Measurements from ENCODE around the gene GTPBP10.
"Not testable (repeated sequence)": the region's sequence is repeated elsewhere in the genome, so short reads cannot be mapped to it uniquely, and the experiment has no call there.

Gene GTPBP10, protein sequence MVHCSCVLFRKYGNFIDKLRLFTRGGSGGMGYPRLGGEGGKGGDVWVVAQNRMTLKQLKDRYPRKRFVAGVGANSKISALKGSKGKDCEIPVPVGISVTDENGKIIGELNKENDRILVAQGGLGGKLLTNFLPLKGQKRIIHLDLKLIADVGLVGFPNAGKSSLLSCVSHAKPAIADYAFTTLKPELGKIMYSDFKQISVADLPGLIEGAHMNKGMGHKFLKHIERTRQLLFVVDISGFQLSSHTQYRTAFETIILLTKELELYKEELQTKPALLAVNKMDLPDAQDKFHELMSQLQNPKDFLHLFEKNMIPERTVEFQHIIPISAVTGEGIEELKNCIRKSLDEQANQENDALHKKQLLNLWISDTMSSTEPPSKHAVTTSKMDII

DNA sequence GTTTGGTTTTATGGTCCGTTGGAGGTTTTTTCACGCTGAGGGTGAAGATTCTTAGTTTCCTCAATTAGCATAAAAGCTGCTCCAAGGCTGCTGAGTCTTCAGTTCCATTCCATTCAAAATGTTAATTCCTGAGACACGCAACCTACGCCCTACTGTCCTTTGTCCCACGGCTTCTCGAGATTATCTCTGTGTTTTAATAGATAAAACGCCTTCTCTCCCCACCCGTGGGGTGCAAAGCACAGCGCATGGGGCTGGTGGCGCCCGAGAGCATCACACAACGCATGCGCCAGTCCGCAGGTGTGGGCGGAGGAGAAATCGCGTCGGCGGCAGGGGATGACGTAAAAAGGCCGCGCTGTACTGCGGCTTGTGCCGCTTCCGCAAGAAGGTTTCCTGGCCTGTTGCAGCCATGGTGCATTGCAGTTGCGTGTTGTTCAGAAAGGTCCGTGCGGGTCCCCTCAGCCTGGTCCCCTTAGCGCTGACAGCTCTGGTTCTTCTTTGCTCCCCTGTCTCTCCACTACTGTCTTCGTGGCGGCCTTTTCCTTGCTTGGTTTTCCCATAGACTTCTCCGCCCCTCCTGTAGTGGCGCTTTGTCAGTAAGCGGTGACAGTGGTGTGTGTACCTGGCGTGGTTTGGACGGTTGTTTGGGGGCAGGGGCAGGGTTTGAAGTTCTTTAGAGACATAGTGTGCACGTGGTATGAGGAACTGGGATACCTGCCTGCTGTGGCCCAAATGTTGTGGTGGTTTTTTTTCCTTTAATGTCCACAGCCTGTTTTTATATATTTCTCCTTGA, at the start of gene GTPBP10:
GTPBP10 (plus strand) TSS at position 381 of the 790 bp plus-strand sequence; CDS start at position 407, 26 bp downstream.
- DNase-seq: peak; percentile 94 to 96

DNA sequence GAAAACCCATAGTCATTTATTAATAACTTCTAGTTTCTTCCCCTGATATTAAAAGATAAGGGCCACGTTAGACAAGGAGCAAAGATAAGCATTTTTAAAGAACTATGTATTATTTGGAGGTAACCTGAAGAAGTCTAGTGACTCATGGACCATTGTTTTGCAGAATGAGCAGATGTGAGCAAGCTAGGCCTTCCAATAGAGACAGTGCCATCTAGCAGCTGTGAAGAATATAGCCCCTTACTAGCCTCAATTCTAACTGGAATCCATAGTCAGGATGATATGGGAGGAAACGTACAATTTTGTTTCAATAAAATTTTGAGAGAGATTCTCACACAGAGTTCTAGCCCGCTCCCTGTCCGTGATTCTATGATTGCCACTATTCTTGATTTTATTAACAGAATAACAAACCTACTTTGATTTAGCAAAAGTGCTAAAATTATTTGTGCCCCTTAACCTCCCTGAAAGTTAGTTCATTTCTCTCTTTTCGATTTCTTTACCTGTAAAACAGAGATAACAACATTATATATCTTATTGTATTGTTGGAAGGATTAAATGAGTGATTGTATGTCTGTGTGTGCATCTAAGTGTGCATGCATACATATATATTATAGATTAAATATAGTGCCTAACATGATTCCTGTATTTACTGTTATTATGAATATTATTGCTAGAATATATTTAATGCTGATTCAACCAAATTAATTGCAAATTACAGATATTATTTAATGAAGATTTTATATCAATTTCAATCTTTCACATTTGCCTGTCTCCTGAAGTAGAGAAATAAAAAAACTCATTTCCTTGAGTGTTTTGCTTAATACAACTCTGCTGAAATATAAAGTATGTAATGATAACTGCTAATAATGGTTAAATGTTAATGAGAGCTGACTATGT, 48.1 kb upstream of the GTPBP10 start:
- DNase-seq: no peak

DNA sequence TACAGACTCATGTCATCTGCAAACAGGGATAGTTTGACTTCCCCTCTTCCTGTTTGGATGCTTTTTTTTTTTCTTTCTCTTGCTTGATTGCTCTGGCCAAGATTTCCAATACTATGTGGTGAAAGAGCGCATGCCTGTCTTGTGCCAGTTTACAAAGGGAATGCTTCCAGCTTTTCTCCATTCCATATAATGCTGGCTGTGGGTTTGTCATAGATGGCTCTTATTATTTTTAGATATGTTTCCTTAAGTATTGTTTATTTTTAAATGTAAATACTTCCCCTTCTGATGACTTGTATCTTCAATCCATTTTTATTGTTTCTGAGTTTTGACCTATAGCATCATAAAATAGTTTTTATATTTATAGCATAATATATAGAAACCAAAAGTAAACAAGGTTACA, 43.3 kb upstream of the GTPBP10 start:
- DNase-seq: no peak

DNA sequence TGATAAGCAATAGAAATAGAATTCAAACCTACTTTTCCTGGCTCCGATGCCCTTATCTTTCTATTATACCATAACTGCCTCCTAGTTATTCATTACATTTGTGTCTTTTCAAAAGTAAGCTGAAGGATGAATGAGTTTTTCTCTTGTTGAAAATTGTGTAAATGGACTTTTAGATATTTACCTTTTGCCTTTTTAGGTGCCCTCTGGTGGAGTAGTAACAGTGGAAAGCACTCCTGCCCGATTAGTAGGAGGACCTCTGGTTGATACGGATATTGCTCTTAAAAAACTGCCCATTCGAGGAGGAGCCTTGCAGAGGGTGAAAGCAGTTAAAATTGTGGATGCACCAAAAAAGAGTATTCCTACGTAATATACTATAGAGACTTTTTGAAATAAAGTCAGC, 36.6 kb upstream of the GTPBP10 start:
- no peak for DNase-seq

DNA sequence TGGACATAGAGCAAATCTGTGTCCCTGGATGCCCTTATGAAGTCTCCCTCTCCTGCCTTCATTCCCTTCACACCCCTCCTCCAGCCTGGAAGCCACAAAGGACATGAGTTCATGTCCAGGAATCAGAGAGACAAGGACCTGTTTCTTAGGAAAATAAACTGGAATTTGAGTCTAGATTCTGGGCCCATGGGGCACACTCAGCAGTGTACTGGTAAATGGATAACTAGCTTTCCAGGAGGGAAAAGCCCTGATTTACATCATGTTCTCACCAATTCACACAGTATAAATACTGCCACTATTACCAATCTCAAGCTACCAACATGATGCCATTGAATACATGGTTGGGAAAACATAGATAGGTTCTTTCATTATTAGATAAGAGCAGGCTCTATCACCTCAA, 35.3 kb upstream of the GTPBP10 start:
- DNase-seq: no peak

DNA sequence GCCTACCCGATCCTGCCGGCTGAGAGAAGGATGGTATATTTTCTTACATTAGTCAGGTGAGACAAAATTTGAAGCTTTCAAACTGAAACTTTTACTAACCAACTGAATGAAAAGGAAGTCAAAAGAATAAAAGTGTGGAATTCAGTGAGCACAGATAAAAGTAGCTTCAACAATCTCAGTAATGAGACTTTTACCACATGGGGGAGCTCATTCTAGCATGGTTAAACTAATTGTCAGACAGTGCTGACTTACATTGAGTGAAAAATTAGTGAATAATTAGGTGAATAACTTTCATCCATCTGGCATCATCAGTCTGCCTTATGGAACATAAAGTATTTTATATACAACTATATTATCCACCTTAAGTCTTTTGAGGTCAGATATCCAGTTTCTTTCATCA, 33.8 kb upstream of the GTPBP10 start:
- no peak for DNase-seq

DNA sequence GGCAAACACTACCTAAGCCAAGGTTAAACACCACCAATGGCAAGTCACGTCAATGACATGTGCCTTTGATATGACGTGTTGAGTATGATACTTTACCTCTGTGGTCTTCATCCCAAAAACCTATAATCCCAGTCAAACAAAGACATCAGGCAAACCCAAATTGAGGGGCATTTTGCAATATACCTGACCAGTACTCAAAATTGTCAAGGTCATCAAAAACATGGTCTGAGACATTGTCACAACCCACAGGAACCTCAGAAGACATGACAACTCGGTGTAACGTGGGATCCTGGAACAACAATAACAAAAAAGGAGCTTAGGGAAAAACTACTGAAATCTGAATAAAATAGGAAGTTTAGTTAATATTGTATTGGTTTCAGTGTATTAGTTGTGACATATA, 32.6 kb upstream of the GTPBP10 start:
- no peak for DNase-seq

DNA sequence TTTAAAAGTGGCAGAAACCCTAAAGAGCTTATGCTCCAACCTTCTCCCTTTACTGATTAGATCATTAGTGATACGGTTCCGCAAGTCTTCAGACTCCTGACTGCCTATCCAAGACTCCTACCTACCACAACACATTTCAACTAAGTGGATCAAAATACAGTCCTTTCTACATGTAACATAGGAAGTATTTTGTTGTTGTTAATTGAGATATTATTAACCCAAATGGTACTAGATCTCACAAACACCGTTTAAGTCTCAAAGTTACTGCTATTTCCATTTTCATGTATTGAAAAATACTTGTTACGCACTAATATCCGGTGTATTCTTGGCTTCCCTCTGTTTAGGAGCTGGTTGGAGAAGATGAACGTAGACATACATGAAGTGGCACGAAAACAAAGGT, 26.5 kb upstream of the GTPBP10 start:
- DNase-seq: no peak

DNA sequence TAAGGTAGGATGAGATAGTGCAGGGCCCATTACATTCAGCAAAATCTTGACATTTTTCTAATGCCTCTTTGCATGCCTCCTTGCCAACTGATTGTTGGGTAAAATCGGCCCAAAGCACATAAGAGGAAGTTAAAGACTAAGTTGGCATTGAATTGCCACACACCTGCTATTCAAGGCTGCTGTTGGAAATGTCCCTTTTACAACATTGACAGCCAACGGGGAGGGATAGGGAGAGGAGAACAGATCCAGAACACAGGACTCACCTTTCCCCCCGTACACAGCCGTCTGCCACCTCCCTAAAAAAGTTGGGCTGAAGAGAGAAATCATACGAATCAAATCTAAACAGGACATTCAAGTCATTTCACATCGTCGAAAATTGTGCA, 26.1 kb upstream of the GTPBP10 start:
- no peak for DNase-seq

DNA sequence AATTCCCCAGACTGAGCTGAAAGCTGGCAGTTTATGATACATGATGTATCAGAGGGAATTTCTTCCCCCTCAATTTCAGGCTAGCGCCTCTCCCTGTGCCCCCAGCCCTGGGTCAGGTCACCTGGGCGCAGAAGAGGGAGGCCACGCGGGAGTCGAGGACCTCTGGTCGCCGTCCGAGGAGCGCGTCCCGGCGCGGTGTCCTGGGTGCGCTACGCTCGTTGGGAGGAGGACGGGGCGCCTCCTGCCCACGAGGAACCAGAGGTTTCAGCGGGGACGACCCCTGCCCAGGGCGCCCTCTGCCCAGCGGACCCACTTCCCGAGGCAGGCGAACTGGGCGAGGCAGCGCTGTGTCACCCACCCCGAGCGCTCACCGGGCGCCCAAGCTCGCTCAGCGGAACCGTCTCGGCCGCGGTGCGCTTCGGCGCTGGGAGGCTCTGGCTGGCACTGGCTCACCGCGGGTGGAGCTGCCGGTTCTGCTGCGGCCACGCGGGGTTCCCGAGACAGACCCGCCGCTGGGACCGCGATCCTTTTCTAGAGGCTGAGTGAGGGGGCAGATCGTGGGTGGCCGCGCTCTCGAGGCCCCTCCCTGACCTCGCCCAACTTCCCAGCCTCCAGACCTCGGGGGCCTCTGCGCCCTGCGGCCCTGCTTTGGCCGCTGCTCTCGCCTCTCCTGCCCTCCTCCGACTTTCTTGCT, 25.6 kb upstream of the GTPBP10 start, which contains the start of gene FAM237B:
FAM237B (minus strand) TSS at position 504 of the 694 bp plus-strand sequence. CDS start 1,556 bp downstream, outside the sequence.
- no peak for DNase-seq

DNA sequence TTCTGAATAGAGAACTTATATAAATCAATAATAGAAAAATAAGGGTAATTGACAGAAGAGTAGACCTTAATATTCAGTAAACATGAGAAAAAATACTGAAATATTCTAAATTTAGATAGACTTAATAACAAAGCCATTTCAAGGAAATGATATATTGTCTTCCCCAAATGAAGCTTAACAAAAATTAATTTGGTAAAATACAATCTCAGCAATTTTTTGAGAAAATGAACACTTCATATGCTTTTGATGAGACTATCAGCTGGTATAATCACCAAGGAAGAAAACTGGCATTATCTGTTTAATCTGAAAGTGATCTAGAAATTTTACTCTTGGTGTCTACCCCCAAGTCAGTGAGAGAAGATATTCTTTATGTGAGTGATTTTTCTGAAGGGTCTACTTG, 23.7 kb upstream of the GTPBP10 start:
- DNase-seq: no peak

DNA sequence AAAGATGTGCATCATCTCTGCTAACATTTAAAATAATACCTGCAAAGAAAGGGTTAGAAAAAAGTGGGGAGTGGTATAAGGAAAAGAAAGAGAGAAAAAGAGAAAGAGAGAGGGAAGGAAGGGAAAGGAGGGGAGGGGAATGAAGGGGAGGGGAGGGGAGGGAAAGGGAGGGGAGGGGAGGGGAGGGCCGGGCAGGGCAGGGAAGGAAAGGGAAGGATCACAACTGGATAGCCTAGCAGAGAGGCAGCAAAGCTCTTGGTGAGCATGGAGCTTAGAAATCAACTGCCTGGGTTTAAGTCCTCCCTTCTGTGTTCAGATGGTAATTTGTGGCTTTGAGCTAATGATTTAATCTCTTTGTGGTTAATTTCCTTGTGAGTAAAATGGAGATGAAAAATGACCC, 20.0 kb upstream of the GTPBP10 start:
- DNase-seq: no peak

DNA sequence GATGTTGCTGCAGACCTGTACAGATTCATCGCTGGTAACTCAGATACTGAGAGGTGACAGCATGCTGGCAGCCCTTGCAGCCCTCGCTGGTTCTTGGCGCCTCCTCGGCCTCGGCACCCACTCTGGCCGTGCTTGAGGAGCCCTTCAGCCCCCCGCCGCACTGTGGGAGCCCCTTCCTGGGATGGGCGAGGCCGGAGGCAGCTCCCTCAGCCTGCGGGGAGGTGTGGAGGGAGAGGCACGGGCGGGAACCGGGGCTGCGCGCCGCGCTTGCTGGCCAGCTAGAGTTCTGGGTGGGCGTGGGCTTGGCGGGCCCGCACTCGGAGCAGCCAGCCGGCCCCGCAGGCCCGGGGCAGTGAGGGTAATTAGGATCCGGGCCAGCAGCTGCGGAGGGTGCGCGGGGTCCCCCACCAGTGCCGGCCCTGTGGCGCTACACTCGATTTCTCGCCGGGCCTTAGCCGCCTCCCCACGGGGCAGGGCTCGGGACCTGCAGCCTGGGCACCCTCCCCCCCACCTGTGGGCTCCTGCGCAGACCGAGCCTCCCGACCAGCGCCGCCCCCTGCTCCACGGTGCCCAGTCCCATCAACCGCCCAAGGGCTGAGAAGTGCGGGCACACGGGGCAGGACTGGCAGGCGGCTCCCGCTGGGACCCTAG, 12.2 kb upstream of the GTPBP10 start:
- no peak for DNase-seq

DNA sequence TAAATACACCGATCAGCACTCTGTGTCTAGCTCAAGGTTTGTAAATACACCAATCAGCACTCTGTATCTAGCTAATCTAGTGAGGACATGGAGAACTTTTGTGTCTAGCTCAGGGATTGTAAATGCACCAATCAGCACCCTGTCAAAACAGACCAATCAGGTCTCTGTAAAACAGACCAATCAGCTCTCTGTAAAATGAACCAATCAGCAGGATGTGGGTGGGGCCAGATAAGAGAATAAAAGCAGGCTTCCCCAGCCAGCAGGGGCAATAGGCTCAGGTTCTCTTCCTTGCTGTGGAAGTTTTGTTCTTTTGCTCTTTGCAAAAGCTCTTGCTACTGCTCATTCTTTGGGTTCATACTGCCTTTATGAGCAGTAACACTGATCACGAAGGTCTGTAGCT, 11.6 kb upstream of the GTPBP10 start:
- not testable (repeated sequence) for DNase-seq

DNA sequence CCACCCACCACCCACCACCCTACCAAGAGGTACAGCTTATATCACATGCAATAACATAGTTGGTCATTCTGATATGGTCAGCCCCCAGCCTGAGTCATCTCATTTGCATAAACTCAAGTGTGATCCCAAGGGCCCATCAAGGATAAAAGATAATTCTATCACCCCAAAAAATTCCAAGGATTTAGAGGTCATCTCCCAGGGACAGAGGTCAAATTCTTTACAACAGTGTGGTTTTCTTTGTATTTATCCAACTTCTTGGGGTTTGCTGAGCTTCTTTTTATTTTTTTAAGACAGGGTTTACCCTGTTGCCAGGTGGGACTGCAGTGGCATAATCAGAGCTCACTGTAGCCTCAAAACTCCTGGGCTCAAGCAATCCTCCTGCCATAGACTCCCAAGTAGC, 9.4 kb upstream of the GTPBP10 start:
- DNase-seq: no peak

DNA sequence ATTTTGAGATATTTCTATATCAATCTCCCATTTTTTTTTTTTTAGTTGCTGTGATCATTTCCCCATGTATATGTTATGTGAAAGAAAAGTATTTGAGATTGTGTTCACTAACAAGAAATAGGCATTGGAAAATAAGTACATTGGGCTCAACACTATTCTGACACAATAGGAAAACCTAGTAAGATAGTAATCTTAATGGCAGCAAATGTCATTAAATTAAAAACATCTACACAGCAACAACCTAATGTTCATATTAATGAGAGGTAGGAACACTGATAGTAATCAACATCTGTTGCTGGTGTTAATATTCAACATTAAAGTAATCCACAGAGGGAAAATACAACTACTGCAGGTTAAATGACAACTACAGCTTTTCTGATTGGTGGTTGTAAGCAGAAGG, 1.5 kb upstream of the GTPBP10 start:
- no peak for DNase-seq

DNA sequence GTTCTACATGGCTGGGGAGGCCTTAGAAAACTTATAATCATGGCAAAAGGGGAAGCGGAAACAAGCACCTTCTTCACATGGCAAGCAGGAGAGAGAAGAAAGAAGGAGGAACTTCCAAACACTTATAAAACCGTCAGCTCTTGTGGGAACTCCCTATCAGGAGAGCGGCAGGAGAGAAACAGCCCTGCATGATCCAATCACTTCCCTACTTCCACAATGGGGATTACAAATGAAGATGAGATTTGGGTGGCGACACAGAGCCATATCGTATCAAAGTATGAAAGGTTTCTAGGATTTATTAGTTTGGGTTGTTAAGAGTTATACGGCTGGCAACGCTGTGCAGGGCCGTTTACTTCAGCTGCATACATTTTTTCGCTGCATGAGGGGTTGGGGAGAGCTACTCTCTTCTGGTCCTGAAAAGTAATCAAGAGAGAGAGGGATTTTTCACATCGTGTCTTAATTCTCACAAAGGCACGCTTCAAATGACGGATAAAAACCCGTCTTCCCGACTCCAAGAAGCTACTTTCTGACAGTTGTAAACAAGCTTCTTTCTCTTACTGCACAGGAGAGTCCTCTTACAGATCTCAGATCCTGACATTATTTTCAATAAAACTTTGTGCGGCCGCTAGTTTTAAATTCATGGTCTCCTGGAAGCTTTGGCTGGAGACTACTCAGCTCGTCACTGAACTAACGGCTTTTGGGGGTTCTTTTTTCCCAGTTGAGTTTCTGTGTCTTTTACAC, 751 bp upstream of the GTPBP10 start:
- DNase-seq: peak; percentile 7 to 8

DNA sequence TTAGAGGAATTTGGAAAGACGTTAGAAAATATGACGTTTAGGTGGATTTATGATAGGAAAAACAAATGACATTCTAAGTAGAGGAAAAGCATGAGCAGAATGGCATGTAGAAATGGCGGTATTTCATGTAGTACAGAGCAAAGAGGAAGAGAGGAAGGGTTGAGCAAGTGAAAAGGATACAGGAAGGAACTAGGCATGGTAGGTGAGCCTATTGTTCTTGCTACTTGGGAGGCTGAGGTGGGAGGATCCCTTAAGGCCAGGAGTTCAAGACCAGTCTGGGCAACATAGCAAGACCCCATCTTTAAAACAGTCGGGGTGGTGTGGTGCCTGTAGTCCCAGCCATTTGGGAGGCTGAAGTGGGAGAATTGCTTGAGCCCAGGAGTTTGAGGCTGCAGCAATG, 1.2 kb downstream of the GTPBP10 start:
- DNase-seq: no peak

DNA sequence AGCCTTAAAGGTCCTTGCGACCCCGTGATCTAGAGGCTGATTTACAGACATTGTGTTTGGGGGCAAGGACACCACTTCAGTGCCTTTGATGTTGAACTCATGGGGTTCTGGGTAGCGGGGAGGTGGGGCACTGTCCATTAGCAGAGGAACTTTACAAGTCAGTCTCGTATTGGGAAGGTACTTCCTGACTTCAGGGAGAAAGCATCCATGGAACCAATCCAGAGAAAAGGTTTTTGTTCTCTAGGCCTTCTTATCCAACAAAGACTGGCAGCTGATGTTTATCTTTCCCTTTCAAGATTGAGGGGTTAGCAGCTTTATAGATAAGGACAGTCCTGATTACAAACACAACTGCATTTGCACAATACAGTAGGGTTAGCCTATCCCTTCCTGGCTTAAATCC, 2.8 kb downstream of the GTPBP10 start:
- DNase-seq: no peak

DNA sequence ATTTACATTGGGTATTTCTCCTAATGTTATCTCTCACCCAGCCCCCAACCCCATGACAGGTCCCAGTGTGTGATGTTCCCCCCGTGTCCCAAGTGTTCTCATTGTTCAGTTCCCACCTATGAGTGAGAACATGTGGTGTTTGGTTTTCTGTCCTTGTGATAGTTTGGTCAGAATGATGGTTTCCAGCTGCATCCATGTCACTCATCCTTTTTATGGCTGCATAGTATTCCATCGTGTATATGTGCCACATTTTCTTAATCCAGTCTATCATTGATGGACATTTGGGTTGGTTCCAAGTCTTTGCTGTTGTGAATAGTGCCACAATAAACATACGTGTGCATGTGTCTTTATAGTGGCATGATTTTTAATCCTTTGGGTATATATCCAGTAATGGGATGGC, 3.5 kb downstream of the GTPBP10 start:
- DNase-seq: not testable (repeated sequence)

DNA sequence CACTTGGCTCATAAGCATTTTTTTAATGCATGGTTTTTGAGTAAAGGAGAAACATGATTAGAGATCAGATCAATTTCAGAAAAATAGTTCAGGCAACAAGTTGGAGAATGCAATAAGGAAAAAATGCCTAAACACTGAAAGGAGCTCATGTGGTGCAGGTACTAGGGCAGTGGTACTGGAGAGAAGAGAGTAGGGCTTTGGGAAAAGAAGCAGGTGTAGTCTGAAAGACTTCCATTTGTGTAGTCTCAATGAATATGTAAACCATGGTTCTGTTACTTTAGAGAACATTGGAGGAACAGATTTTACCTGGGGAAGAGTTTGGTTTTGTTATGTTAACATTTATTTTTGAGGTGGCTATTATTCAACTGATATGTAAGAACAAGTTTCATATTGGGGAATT, 5.5 kb downstream of the GTPBP10 start:
- DNase-seq: no peak

All from activated CD4-positive, alpha-beta T cell treated with anti-CD3 and anti-CD28 coated beads, Interleukin-2, amount 50 U/mL, for 48 hours (primary cell).